SK-N-MC (cell line): ENCODE measurements around the gene BRD3.

ENCODE experiments used
- EZH2 ChIP-seq: fragments of 200-600 bp; sonication (generic); IDR thresholded peaks from one replicate; pipeline ENCODE4 v1.6.1; 2017; ENCODE audit warnings: antibody characterized with exemption
- FOXP2 ChIP-seq: optimal IDR thresholded peaks from 2 replicates; pipeline ENCODE3; 2011; ENCODE audit warnings: mild to moderate bottlenecking, moderate library complexity; ENCODE audit not compliant: insufficient read depth; ENCODE audit errors: extremely low read length, control extremely low read depth
- POLR2AphosphoS5 ChIP-seq: IDR thresholded peaks from 2 replicates; pipeline ENCODE4 v1.6.1; 2012; ENCODE audit warnings: mild to moderate bottlenecking, low read depth, low read length, borderline replicate concordance

GRCh38 chr9:134066913-134067851, 644 bp downstream of the BRD3 start:
- TF ChIP-seq EZH2 (no peak), POLR2AphosphoS5 (no peak), FOXP2 (no peak)
